SJCRH30 (cell line): ENCODE data around the gene RARB. TPM values are rescaled to one million over a fixed set of nuclear protein-coding genes. Genes with fewer than 3 reads are reported as not detected.

Source experiments
- DNase-seq, 2 experiments: peaks; one replicate each; pipeline ENCODE4 v3.0.0-alpha.2; 2015 to 2020
- H3K27ac ChIP-seq: fragments of 250-450 bp; sonication (Bioruptor Pico); 2 replicates; pipeline ENCODE4 v1.5.1; 2020; ENCODE audit warnings: mild to moderate bottlenecking, moderate library complexity
- H3K27me3 ChIP-seq: fragments of 250-450 bp; sonication (Bioruptor Pico); 2 replicates; pipeline ENCODE4 v1.5.1; 2020; ENCODE audit warnings: mild to moderate bottlenecking, moderate library complexity
- H3K36me3 ChIP-seq: fragments of 250-450 bp; sonication (Bioruptor Pico); 2 replicates; pipeline ENCODE4 v1.5.1; 2020; ENCODE audit warnings: mild to moderate bottlenecking, moderate library complexity
- H3K4me1 ChIP-seq: fragments of 250-450 bp; sonication (Bioruptor Pico); 2 replicates; pipeline ENCODE4 v1.5.1; 2020; ENCODE audit warnings: mild to moderate bottlenecking, moderate library complexity
- H3K4me3 ChIP-seq: fragments of 250-450 bp; sonication (Bioruptor Pico); 2 replicates; pipeline ENCODE4 v1.5.1; 2020; ENCODE audit warnings: mild to moderate bottlenecking, moderate library complexity
- H3K9me3 ChIP-seq: fragments of 250-450 bp; sonication (Bioruptor Pico); replicated peaks from 2 replicates; pipeline ENCODE4 v1.5.1; 2020; ENCODE audit warnings: mild to moderate bottlenecking, moderate library complexity
- total RNA-seq: library from RNA; depleted of rRNA; stranded (reverse); fragments of >200 nt; shearing (Covaris generic); gene quantifications from 2 replicates; pipeline ENCODE4 v1.2.3, GENCODE V29; 2014

The RARB gene
- total RNA-seq, 1 experiment from 2014 or later = 0.18 TPM

- Histone ChIP-seq H3K27ac (no peak overlapping the region), H3K27me3 (peaks cover 4% of the 10 kb centered on the region; the same call in 1 of the 2 replicates), H3K9me3 (peaks cover 11% of the 10 kb centered on the region; the same call in 1 of the 2 replicates), H3K36me3 (no peaks in the 10 kb centered on the region), H3K4me1 (no peaks in the 10 kb centered on the region), H3K4me3 (no peak overlapping the region)
- no peak for DNase-seq
Measured at GRCh38 chr3:25536521-25537391, 108.7 kb downstream of the RARB start.

DNA sequence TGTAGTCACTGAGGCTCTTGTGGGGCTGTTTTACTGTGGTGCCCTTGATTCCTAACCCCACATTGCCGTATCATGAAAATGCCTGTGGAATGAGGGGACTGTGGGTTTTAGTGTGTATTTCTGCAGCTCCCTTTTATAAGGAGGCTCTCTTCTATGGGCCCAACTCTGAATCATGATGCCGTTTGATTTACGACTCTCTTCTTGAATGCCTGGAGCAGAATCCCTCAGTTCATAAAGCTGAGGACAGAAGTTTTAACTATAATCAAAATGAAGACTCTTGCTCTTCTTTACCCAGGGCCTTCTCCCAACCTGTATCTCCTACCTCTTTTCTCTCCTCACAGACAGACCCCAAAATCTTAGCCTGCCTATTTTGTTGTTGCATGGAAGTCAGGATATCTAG, 109.5 kb downstream of the RARB start:
- DNase-seq = no peak
- H3K4me1 ChIP-seq = no peaks in the 10 kb centered on the region
- H3K36me3 ChIP-seq = no peaks in the 10 kb centered on the region
- no peak overlapping the region for H3K27ac ChIP-seq
- H3K4me3 ChIP-seq = no peak overlapping the region
- peaks cover 7% of the 10 kb centered on the region; the same call in 1 of the 2 replicates for H3K9me3 ChIP-seq
- H3K27me3 ChIP-seq = peaks cover 4% of the 10 kb centered on the region; the same call in 1 of the 2 replicates

- Histone ChIP-seq H3K9me3 (0 out of 2 replicates have a peak, but pooled peaks cover 3% of the 10 kb centered on the region), H3K4me1 (no peaks in the 10 kb centered on the region), H3K27ac (no peak overlapping the region), H3K36me3 (no peaks in the 10 kb centered on the region), H3K4me3 (no peak overlapping the region), H3K27me3 (peaks cover 4% of the 10 kb centered on the region; the same call in 1 of the 2 replicates)
- DNase-seq = no peak
Measured at GRCh38 chr3:25540273-25540672, 112.2 kb downstream of the RARB start.

DNA sequence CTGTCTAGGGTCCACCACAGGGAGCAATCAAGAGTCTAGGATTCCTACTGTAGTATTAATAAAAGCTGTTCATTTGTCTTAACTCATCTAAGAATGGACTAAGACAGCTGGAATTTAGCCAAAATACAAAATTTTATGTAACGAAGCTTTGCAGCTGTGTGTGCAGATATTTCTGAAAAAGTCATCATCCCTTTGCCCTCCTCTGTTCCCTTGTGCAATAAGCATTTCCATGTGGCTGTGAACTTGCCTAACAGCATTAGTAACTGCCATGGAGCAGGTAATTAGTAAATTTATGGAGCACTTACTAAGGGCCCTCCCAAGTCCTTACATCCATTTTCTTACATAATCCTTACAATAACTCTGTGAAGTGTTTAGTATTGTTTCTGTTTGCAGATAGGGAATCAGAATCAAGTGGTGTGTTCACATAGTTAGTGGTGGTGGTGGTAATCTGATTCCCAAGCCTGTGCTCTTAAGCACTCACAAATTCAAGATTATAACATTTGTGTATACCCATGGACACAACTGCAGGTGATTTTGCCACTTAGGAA, 114.5 kb downstream of the RARB start:
- Histone ChIP-seq H3K27ac (no peak overlapping the region), H3K27me3 (peaks cover 4% of the 10 kb centered on the region; the same call in 1 of the 2 replicates), H3K36me3 (no peaks in the 10 kb centered on the region), H3K4me1 (no peaks in the 10 kb centered on the region), H3K4me3 (no peak overlapping the region), H3K9me3 (0 out of 2 replicates have a peak, but pooled peaks cover 3% of the 10 kb centered on the region)
- no peak for DNase-seq

DNA sequence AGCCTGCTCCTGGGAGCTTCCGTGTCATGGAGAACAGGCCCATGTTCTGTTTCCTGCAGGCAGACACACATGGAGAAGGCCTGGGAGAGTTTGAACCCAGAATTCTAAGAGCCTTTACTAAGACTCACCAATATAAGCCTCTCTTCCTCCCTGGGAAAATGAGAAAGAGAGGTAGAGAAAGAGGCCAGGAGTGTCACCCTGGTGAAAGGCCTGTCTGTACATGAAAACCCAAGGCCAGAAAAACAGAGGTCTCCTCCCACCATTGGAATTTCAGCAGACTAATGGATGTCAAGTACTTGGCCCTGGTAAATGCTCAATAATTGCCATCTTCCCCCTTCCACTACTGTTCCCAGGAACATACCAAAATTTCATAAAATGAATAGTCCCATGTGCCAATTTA, 119.0 kb downstream of the RARB start:
- Histone ChIP-seq H3K4me1 (no peaks in the 10 kb centered on the region), H3K36me3 (no peaks in the 10 kb centered on the region), H3K27me3 (no peaks in the 10 kb centered on the region), H3K27ac (no peak overlapping the region), H3K4me3 (no peak overlapping the region), H3K9me3 (no peaks in the 10 kb centered on the region)
- no peak for DNase-seq

DNA sequence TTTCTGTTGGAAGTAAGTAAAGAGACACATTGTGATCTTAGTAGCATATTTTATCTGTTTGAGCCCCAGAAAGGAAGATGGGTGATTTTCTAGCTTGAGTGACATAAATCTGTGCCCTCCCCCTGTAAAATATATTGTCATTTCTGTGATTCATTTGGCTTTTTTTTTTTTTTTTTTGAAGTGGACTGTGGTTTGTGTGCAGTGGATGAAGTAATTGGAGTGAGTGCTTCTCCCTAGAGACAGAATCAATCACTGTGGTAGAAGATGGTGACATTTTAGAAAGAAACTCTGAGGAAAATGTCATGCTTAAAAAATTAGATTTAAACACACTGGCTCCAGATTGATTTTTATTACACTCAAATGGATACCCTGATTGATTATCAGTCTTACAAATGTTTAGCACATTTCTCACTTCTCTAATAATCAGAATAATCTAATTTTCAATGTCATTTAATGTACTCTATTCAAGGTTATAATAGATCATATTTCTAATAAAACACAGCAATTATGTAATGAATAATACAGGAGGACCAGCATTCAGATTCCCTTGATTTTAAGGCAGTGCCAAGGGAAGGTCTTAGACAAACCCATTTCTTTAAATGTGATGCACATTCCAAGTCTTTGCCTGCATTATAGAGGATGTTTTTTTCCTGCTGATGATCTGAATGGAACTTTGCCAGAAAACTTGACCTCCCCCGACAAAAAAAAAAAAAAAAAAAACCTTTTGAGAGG, 120.0 kb downstream of the RARB start:
- no peaks in the 10 kb centered on the region for H3K27me3 ChIP-seq
- no peak overlapping the region for H3K27ac ChIP-seq
- DNase-seq = no peak
- H3K9me3 ChIP-seq = no peaks in the 10 kb centered on the region
- no peaks in the 10 kb centered on the region for H3K36me3 ChIP-seq
- H3K4me1 ChIP-seq = no peaks in the 10 kb centered on the region
- H3K4me3 ChIP-seq = no peak overlapping the region

- Histone ChIP-seq H3K36me3 (no peaks in the 10 kb centered on the region), H3K4me3 (no peak overlapping the region), H3K27ac (no peak overlapping the region), H3K27me3 (no peaks in the 10 kb centered on the region), H3K9me3 (no peaks in the 10 kb centered on the region), H3K4me1 (no peaks in the 10 kb centered on the region)
- no peak for DNase-seq
Measured at GRCh38 chr3:25548836-25549235, 120.8 kb downstream of the RARB start.

GRCh38 chr3:25552251-25552650, 124.2 kb downstream of the RARB start:
- H3K4me1 ChIP-seq = no peaks in the 10 kb centered on the region
- H3K9me3 ChIP-seq = no peaks in the 10 kb centered on the region
- H3K27ac ChIP-seq = no peak overlapping the region
- no peaks in the 10 kb centered on the region for H3K36me3 ChIP-seq
- peaks cover 5% of the 10 kb centered on the region; the same call in 1 of the 2 replicates for H3K27me3 ChIP-seq
- H3K4me3 ChIP-seq = no peak overlapping the region
- DNase-seq = no peak

DNA sequence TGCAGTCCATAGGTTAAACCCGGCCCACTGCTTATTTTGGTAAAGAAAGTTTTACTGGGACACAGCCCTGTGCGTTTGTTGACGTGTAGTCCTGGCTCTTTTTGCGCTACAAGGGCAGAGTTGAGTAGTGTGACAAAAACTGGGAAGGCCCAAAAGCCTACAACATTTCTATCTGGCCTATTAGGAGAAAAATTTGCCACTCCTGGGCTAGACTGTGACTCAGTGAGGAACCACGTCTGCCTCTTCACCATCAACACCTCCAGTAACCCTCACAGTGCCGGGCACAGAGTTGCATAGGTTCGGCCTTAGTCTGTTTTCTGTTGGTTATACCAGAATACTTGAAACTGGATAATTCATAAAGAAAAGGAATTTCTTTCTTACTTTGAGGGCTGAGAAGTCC, 126.3 kb downstream of the RARB start:
- Histone ChIP-seq H3K4me1 (no peaks in the 10 kb centered on the region), H3K27ac (no peak overlapping the region), H3K36me3 (no peaks in the 10 kb centered on the region), H3K4me3 (no peak overlapping the region), H3K27me3 (peaks cover 5% of the 10 kb centered on the region; the same call in 1 of the 2 replicates), H3K9me3 (no peaks in the 10 kb centered on the region)
- DNase-seq = no peak

DNA sequence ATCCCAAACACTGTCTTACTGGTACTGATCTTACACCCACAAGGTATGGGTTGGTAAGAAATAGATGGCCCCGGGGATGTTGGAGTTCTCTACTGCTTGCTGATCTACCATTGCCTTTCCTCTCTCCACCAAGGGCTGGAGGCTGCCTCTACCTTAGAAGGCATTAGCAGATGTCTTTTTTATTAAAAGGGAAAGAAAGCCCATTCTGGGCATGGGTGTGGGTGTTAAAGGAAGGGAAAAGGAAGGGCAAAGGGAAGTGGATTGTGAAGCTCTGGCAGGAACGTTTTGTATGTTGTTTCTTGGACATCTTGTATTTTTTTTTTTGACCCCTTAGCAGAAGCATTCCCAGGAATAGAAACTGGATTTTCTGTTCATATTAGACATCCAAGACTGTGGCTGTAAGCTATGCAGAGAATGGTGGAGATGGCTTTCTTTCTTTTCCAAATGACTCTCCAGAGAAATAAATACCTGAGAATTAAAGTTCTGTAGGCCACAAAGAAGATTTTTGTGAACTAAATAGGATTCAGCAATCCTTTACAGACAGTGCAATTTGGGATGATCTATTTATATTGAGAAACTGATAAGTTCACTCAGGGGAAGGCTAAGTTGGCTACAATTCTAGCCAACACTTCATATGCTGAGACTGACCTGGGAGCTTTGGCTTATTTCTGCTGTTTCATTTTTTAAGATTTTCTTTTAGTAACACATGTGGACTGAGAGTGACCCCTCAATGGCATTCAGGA, 127.8 kb downstream of the RARB start:
- Histone ChIP-seq H3K4me1 (no peaks in the 10 kb centered on the region), H3K36me3 (no peaks in the 10 kb centered on the region), H3K4me3 (no peak overlapping the region), H3K27ac (no peak overlapping the region), H3K9me3 (no peaks in the 10 kb centered on the region), H3K27me3 (peaks cover 5% of the 10 kb centered on the region; the same call in 1 of the 2 replicates)
- DNase-seq = no peak

- Histone ChIP-seq H3K4me1 (no peaks in the 10 kb centered on the region), H3K36me3 (no peaks in the 10 kb centered on the region), H3K9me3 (no peaks in the 10 kb centered on the region), H3K4me3 (no peak overlapping the region), H3K27ac (no peak overlapping the region), H3K27me3 (peaks cover 5% of the 10 kb centered on the region; the same call in 1 of the 2 replicates)
- DNase-seq = no peak
Measured at GRCh38 chr3:25556447-25556846, 128.4 kb downstream of the RARB start.

DNA sequence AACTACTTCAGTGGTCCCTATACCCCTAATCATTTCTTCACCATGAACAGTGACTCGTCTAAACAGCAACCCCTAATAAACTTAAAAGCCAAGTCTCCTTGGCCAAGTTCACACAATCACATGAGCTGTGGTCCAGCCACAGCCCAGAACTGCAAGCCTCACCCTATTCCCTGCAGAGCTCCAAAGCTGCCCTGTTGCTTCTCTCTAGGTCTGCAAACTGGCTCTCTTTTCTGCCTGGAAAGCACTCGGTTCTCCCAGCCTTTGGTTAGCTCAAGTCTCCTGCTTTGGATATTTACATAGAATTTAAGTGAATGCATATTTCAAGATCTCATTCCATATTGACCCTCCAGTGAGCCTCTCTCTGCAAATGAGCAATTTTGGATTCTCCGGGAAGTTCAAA, 129.6 kb downstream of the RARB start:
- Histone ChIP-seq H3K4me3 (no peak overlapping the region), H3K9me3 (no peaks in the 10 kb centered on the region), H3K27me3 (peaks cover 5% of the 10 kb centered on the region; the same call in 1 of the 2 replicates), H3K36me3 (no peaks in the 10 kb centered on the region), H3K4me1 (no peaks in the 10 kb centered on the region), H3K27ac (no peak overlapping the region)
- no peak for DNase-seq

GRCh38 chr3:25558121-25558520, 130.1 kb downstream of the RARB start:
- no peaks in the 10 kb centered on the region for H3K4me1 ChIP-seq
- H3K27ac ChIP-seq = no peak overlapping the region
- H3K27me3 ChIP-seq = peaks cover 5% of the 10 kb centered on the region; the same call in 1 of the 2 replicates
- no peak for DNase-seq
- no peaks in the 10 kb centered on the region for H3K36me3 ChIP-seq
- no peaks in the 10 kb centered on the region for H3K9me3 ChIP-seq
- no peak overlapping the region for H3K4me3 ChIP-seq

DNA sequence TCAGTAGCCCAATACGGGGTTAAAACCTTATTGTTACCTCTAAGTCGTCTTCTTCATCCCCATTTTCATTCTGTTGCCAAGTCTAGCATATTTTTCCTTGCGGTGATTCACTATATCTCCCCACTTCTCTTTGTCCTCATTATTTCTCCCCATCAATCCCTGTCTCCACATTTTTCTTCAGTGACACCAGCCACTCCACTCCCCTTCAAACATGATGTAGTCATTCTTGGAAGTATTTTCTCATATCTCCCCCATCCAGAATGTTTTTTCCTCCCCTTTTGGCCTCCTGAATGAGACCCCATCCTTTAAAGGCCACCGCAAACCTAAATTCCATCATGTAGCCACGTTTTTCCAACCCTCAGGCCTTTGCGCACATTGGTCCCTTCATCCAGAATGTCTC, 130.7 kb downstream of the RARB start:
- Histone ChIP-seq H3K9me3 (no peaks in the 10 kb centered on the region), H3K4me1 (no peaks in the 10 kb centered on the region), H3K27me3 (peaks cover 5% of the 10 kb centered on the region; the same call in 1 of the 2 replicates), H3K27ac (no peak overlapping the region), H3K36me3 (no peaks in the 10 kb centered on the region), H3K4me3 (no peak overlapping the region)
- no peak for DNase-seq
